Endodermal cell (in vitro differentiated cells): ENCODE measurements around the gene CDH6. TPM values are rescaled to one million over a fixed set of nuclear protein-coding genes. Genes with fewer than 3 reads are reported as not detected.

Experiments used
- DNase-seq: peaks from one replicate; pipeline ENCODE4 v3.0.0-alpha.2; 2017
- H3K27ac ChIP-seq: 2 replicates; pipeline ENCODE4 v1.5.1; 2013; ENCODE audit warnings: mild to moderate bottlenecking, low read depth, low read length, moderate library complexity
- H3K27me3 ChIP-seq: 2 replicates; pipeline ENCODE4 v1.6.1; 2013; ENCODE audit warnings: mild to moderate bottlenecking, low read length, moderate library complexity; ENCODE audit not compliant: insufficient read depth, control insufficient read depth, poor library complexity, severe bottlenecking
- H3K36me3 ChIP-seq: 2 replicates; pipeline ENCODE4 v1.7.0; 2013; ENCODE audit warnings: mild to moderate bottlenecking, low read length, moderate library complexity; ENCODE audit not compliant: control insufficient read depth, insufficient read depth
- H3K4me1 ChIP-seq: one replicate; pipeline ENCODE4 v1.7.0; 2013; ENCODE audit warnings: low read length; ENCODE audit not compliant: control insufficient read depth, insufficient read depth
- H3K4me3 ChIP-seq: 2 replicates; pipeline ENCODE4 v1.5.1; 2013; ENCODE audit warnings: mild to moderate bottlenecking, low read length, moderate library complexity
- H3K9ac ChIP-seq: 2 replicates; pipeline ENCODE4 v1.6.1; 2013; ENCODE audit warnings: mild to moderate bottlenecking, low read length, moderate library complexity; ENCODE audit not compliant: poor library complexity, severe bottlenecking; ENCODE audit errors: extremely low read depth
- H3K9me3 ChIP-seq: 2 replicates; pipeline ENCODE4 v1.6.1; 2013; ENCODE audit warnings: mild to moderate bottlenecking, low read length, moderate library complexity; ENCODE audit not compliant: control insufficient read depth
- H3K27ac Mint-ChIP-seq: 2 replicates; pipeline ENCODE4 v1.8.0; 2020; ENCODE audit warnings: mixed read lengths
- H3K27me3 Mint-ChIP-seq: 2 replicates; pipeline ENCODE4 v1.8.0; 2021; ENCODE audit warnings: mild to moderate bottlenecking, mixed read lengths; ENCODE audit not compliant: insufficient read depth
- H3K36me3 Mint-ChIP-seq: 2 replicates; pipeline ENCODE4 v1.8.0; 2020; ENCODE audit warnings: low read depth, mixed read lengths
- H3K4me1 Mint-ChIP-seq: 2 replicates; pipeline ENCODE4 v1.8.0; 2020; ENCODE audit warnings: mixed read lengths
- H3K4me3 Mint-ChIP-seq: 2 replicates; pipeline ENCODE4 v1.8.0; 2020; ENCODE audit warnings: mild to moderate bottlenecking, moderate library complexity, mixed read lengths
- H3K9me3 Mint-ChIP-seq: 2 replicates; pipeline ENCODE4 v1.8.0; 2020; ENCODE audit warnings: mild to moderate bottlenecking, mixed read lengths
- WGBS, 2 experiments: methylation state at CpG; one replicate each; pipeline versions ENCODE4 v1.1.5 to v1.1.7; 2013; ENCODE audit warnings: missing lambda C conversion rate in 2 of 2, mixed read lengths in 1 of 2; ENCODE audit not compliant: insufficient coverage in 1 of 2, insufficient read length in 1 of 2; 5-methylcytosine and 5-hydroxymethylcytosine counted together
- total RNA-seq, 2 donors: library from RNA; stranded (reverse); fragmentation: NEBNext Ultra II Directional in 1 of 2; extraction: Animal tissue kit (Norgen Biotek cat#: 25700) in 1 of 2; gene quantifications; 2 replicates in 1 of 2; 3 replicates in 1 of 2; pipeline ENCODE4 v1.2.1, GENCODE V29; 2021
- TF ChIP-seq, protein P1 (sequence below): fragments of 200-600 bp; sonication (generic); conservative IDR thresholded peaks from 2 replicates; pipeline ENCODE4 v1.5.0; 2021; ENCODE audit warnings: antibody characterized with exemption, mild to moderate bottlenecking

The CDH6 gene
- total RNA-seq, 2 donors from 2014 or later, result 1.1 TPM

DNA sequence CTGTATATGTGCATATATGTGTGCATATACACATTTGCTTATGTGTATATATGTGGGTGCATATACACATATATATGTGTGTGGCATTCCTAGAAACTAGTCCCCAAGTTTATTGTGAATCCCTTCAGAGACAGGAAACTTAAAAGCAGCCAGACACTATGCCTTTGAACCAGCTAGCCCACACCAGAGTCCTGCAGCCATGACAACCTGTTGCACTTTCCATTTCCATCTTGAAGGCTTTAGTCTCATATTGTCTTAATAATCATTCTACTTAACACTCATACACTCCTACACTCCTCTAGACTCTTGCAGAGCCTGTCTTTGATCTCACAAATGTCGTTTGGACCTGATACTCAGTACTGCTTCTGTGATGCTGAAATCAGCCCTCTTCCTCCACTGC is 34.8 kb upstream of the CDH6 start:
- H3K4me3 Mint-ChIP-seq, result no peak overlapping the region
- H3K9me3 ChIP-seq, result no peaks in the 10 kb centered on the region
- no peaks in the 10 kb centered on the region for H3K36me3 Mint-ChIP-seq
- H3K4me1 Mint-ChIP-seq, result peaks cover 4% of the 10 kb centered on the region
- no peaks in the 10 kb centered on the region for H3K4me1 ChIP-seq
- H3K9me3 Mint-ChIP-seq, result no peaks in the 10 kb centered on the region
- no peak overlapping the region for H3K27ac ChIP-seq
- H3K36me3 ChIP-seq, result no peaks in the 10 kb centered on the region
- H3K27me3 Mint-ChIP-seq, result no peaks in the 10 kb centered on the region
- H3K27ac Mint-ChIP-seq, result no peak overlapping the region
- no peak overlapping the region for H3K9ac ChIP-seq
- TF ChIP-seq, protein P1, sequence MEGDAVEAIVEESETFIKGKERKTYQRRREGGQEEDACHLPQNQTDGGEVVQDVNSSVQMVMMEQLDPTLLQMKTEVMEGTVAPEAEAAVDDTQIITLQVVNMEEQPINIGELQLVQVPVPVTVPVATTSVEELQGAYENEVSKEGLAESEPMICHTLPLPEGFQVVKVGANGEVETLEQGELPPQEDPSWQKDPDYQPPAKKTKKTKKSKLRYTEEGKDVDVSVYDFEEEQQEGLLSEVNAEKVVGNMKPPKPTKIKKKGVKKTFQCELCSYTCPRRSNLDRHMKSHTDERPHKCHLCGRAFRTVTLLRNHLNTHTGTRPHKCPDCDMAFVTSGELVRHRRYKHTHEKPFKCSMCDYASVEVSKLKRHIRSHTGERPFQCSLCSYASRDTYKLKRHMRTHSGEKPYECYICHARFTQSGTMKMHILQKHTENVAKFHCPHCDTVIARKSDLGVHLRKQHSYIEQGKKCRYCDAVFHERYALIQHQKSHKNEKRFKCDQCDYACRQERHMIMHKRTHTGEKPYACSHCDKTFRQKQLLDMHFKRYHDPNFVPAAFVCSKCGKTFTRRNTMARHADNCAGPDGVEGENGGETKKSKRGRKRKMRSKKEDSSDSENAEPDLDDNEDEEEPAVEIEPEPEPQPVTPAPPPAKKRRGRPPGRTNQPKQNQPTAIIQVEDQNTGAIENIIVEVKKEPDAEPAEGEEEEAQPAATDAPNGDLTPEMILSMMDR, result no peak
- H3K4me3 ChIP-seq, result no peak overlapping the region
- DNase-seq, result no peak
- WGBS, 2 experiments, result 77 to 90% methylated on average over 1 of the region's 1 CpG
- H3K27me3 ChIP-seq, result no peaks in the 10 kb centered on the region

DNA sequence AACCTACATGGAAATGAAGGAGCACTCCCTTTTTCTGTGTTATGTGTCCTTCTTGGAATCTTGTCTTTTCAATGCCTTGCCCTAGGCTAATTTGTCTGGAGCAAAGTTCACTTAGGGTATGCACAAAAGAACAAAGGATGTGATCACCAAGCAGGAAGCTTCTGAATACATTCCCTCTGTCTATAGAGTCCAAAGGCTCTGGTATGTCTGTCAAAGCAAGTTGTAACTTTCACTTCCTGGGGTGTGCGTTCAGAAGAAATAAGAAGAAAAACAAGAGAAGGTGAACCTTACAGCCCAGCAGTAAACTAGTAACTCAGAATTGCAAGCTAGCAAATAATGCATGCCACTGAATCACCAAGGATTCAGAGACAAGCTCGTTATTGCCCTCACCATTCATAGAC is 31.7 kb upstream of the CDH6 start:
- TF ChIP-seq, protein P1, result no peak
- H3K9me3 Mint-ChIP-seq, result no peaks in the 10 kb centered on the region
- no peaks in the 10 kb centered on the region for H3K27me3 ChIP-seq
- no peak overlapping the region for H3K4me3 ChIP-seq
- no peaks in the 10 kb centered on the region for H3K36me3 ChIP-seq
- no peaks in the 10 kb centered on the region for H3K27me3 Mint-ChIP-seq
- WGBS, 2 experiments, result 46 to 55% methylated on average over 2 of the region's 2 CpGs
- H3K9me3 ChIP-seq, result no peaks in the 10 kb centered on the region
- no peak overlapping the region for H3K4me3 Mint-ChIP-seq
- no peaks in the 10 kb centered on the region for H3K4me1 ChIP-seq
- peak overlapping the region; percentile 81 for H3K27ac ChIP-seq
- no peaks in the 10 kb centered on the region for H3K36me3 Mint-ChIP-seq
- no peak overlapping the region for H3K9ac ChIP-seq
- peaks cover 4% of the 10 kb centered on the region for H3K4me1 Mint-ChIP-seq
- no peak overlapping the region for H3K27ac Mint-ChIP-seq
- DNase-seq, result no peak

DNA sequence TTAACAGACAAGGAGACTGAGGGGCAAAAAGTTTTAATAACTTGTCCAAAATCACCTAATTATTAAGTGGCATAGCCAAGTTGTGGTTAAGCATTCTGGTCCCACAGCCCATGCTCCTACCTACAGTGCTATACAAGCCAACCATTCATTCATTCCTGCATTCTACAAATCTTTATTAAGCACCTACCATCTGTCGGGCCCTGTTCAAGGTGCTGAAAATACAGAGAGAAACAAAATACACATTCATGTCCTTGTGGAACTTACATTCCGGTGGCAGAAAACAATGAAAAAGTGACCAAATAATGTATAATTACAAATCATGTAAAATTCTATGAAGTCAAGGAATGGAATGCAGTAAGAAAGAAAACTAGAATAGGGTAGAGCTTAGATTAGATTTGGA is 27.8 kb upstream of the CDH6 start:
- H3K4me3 Mint-ChIP-seq, result no peak overlapping the region
- DNase-seq, result no peak
- WGBS, 2 experiments, result 95 to 100% methylated on average over 1 to 2 of the region's 2 CpGs
- no peaks in the 10 kb centered on the region for H3K36me3 Mint-ChIP-seq
- Histone ChIP-seq H3K9me3 (no peaks in the 10 kb centered on the region), H3K4me1 (no peaks in the 10 kb centered on the region), H3K36me3 (no peaks in the 10 kb centered on the region), H3K4me3 (no peak overlapping the region), H3K27ac (no peak overlapping the region), H3K27me3 (no peaks in the 10 kb centered on the region), H3K9ac (no peak overlapping the region)
- H3K4me1 Mint-ChIP-seq, result peaks cover 4% of the 10 kb centered on the region
- no peak overlapping the region for H3K27ac Mint-ChIP-seq
- H3K27me3 Mint-ChIP-seq, result no peaks in the 10 kb centered on the region
- TF ChIP-seq, protein P1, result no peak
- H3K9me3 Mint-ChIP-seq, result no peaks in the 10 kb centered on the region
